GM19238 (cell line): Measurements from ENCODE around the gene LAMA3.

ENCODE experiments used
- DNase-seq: peaks from one replicate; pipeline ENCODE4 v3.0.0; 2011; ENCODE audit warnings: low spot score; ENCODE audit not compliant: insufficient read length

Gene LAMA3

GRCh38 chr18:23871410-23871809 is 182.2 kb downstream of the LAMA3 start:
- peak; percentile 16 for DNase-seq

- DNase-seq: no peak
These were observed 183.7 kb downstream of the LAMA3 start for GRCh38 chr18:23872701-23873550.

- no peak for DNase-seq
These were observed 187.0 kb downstream of the LAMA3 start for GRCh38 chr18:23875966-23876895.

- DNase-seq: no peak
These were observed 187.7 kb downstream of the LAMA3 start for GRCh38 chr18:23876921-23877320.

GRCh38 chr18:23877371-23877770 is 188.1 kb downstream of the LAMA3 start:
- DNase-seq: no peak

GRCh38 chr18:23878336-23878900 is 189.2 kb downstream of the LAMA3 start:
- DNase-seq: no peak

- no peak for DNase-seq
These were observed 189.9 kb downstream of the LAMA3 start for GRCh38 chr18:23879126-23879525.

GRCh38 chr18:23879544-23879943 is 190.3 kb downstream of the LAMA3 start:
- no peak for DNase-seq

- DNase-seq: no peak
These were observed 190.8 kb downstream of the LAMA3 start for GRCh38 chr18:23879966-23880565.

- DNase-seq: no peak
These were observed 191.8 kb downstream of the LAMA3 start for GRCh38 chr18:23880931-23881617.

GRCh38 chr18:23881778-23882177 is 192.5 kb downstream of the LAMA3 start:
- DNase-seq: no peak

GRCh38 chr18:23882616-23883276 is 193.5 kb downstream of the LAMA3 start:
- no peak for DNase-seq

- DNase-seq: no peak
These were observed 194.1 kb downstream of the LAMA3 start for GRCh38 chr18:23883277-23883790.

- no peak for DNase-seq
These were observed 195.6 kb downstream of the LAMA3 start for GRCh38 chr18:23884681-23885375.

GRCh38 chr18:23885750-23886149 is 196.5 kb downstream of the LAMA3 start:
- DNase-seq: no peak

GRCh38 chr18:23887035-23887434 is 197.8 kb downstream of the LAMA3 start:
- DNase-seq: no peak

GRCh38 chr18:23887493-23887892 is 198.2 kb downstream of the LAMA3 start:
- no peak for DNase-seq

- DNase-seq: no peak
These were observed 199.6 kb downstream of the LAMA3 start for GRCh38 chr18:23888881-23889280.

GRCh38 chr18:23889907-23890306 is 200.7 kb downstream of the LAMA3 start:
- no peak for DNase-seq

GRCh38 chr18:23890589-23890988 is 201.3 kb downstream of the LAMA3 start:
- no peak for DNase-seq
